ENCODE data around the gene TSPAN12. TPM values are rescaled to one million over a fixed set of nuclear protein-coding genes. Genes with fewer than 3 reads are reported as not detected.

Gene TSPAN12
- total and polyA plus RNA-seq, 2 of the 8 experiments (the other 6 are each of a cell fraction or from before 2014, with no cell fraction given), result 6.1 to 17.9 TPM

- Histone ChIP-seq H3K14ac (ENCODE audit: insufficient read length) (no peak overlapping the region), H2AK5ac (ENCODE audit: low read depth, low read length) (no peak overlapping the region), H2BK5ac (ENCODE audit: low read depth, low read length) (no peak overlapping the region), H4K91ac (replicated peaks; ENCODE audit: insufficient read length, low read length) (no peak overlapping the region), H3K23me2 (ENCODE audit: low read depth, low read length) (no peaks in the 10 kb centered on the region; the same call in 1 of the 2 replicates), H3K9ac (replicated peaks in 1 of 4; ENCODE audit: extremely low read depth in 1 of 4, low read depth in 3 of 4, low read length in 3 of 4) (no peak overlapping the region), H3K56ac (replicated peaks; ENCODE audit: insufficient read length, low read depth, low read length) (no peak overlapping the region), H4K5ac (ENCODE audit: insufficient read length, low read depth, low read length) (no peak overlapping the region), H2AFZ (ENCODE audit: low read length) (no peak overlapping the region), H3K9me3 (ENCODE audit: insufficient read depth in 2 of 2, low read depth in 1 of 2, low read length in 1 of 2) (no peaks in the 10 kb centered on the region; a peak in 1 of 4 replicates), H3K36me3 (ENCODE audit: control insufficient read depth in 2 of 4, insufficient read depth in 4 of 4, low read length in 3 of 4) (no peaks in the 10 kb centered on the region), H2BK12ac (ENCODE audit: low read depth, low read length) (no peak overlapping the region), H3K79me2 (ENCODE audit: control insufficient read depth in 1 of 2, insufficient read depth in 2 of 2, low read length in 2 of 2) (no peaks in the 10 kb centered on the region), H3K4me1 (replicated peaks in 1 of 4; ENCODE audit: control insufficient read depth in 3 of 4, insufficient read depth in 4 of 4, low read length in 3 of 4) (peaks cover 0 to 3% (median 0%) of the 10 kb centered on the region in 4 experiments; a peak in 1 of 7 replicates), H3K18ac (ENCODE audit: extremely low read depth, low read length) (no peak overlapping the region), H4K20me1 (replicated peaks in 1 of 2; ENCODE audit: control insufficient read depth in 1 of 2, insufficient read depth in 2 of 2, low read length in 2 of 2) (no peaks in the 10 kb centered on the region), H3K4me3 (ENCODE audit: extremely low read depth in 1 of 4, insufficient read depth in 2 of 4, low read depth in 3 of 4, low read length in 4 of 4) (no peak overlapping the region), H3K4me2 (ENCODE audit: insufficient read depth in 1 of 2, low read depth in 2 of 2, low read length in 2 of 2) (no peak overlapping the region), H4K8ac (ENCODE audit: extremely low read depth, insufficient read depth, low read length) (no peak overlapping the region), H2BK20ac (ENCODE audit: low read length) (no peak overlapping the region), H3K23ac (ENCODE audit: insufficient read length) (no peak overlapping the region), H3K27ac (ENCODE audit: low read depth, low read length) (no peak overlapping the region), H3K79me1 (ENCODE audit: low read depth, low read length) (no peaks in the 10 kb centered on the region), H3K4ac (replicated peaks; ENCODE audit: insufficient read length, low read depth, low read length) (no peak overlapping the region), H3K27me3 (replicated peaks in 1 of 4; ENCODE audit: control insufficient read depth in 3 of 4, extremely low read depth in 1 of 4, insufficient read depth in 3 of 4, low read length in 3 of 4) (no peaks in the 10 kb centered on the region), H2BK15ac (ENCODE audit: low read length) (no peak overlapping the region), H2BK120ac (replicated peaks; ENCODE audit: low read depth, low read length) (no peak overlapping the region)
- no peak for TF ChIP-seq RAD21 (IDR thresholded peaks at IDR 0.05 in 1 of 2, conservative IDR thresholded peaks at IDR 0.05 in 1 of 2; ENCODE audit: low read depth in 2 of 2, low read length in 2 of 2)
- TF ChIP-seq ASH2L (IDR thresholded peaks at IDR 0.05; ENCODE audit: low read length), result no peak
- TF ChIP-seq TEAD4 (IDR thresholded peaks at IDR 0.05; ENCODE audit: low read depth, low read length), result no peak
- TF ChIP-seq CBX8 (IDR thresholded peaks at IDR 0.05; ENCODE audit: borderline replicate concordance, low read depth, low read length), result no peak
- no peak for TF ChIP-seq BRCA1 (IDR thresholded peaks at IDR 0.05; ENCODE audit: low read depth, low read length)
- no peak for TF ChIP-seq CHD1 (IDR thresholded peaks at IDR 0.05; ENCODE audit: low read depth, low read length)
- TF ChIP-seq CHD2 (IDR thresholded peaks at IDR 0.05; ENCODE audit: low read length), result no peak
- TF ChIP-seq KDM5A (IDR thresholded peaks at IDR 0.05; ENCODE audit: low read length), result no peak
- TF ChIP-seq POU5F1 (IDR thresholded peaks at IDR 0.05; ENCODE audit: low read depth, low read length), result no peak
- no peak for DNase-seq (ENCODE audit: low read depth in 1 of 2, low spot score in 2 of 2)
- POLR2A ChIA-PET (ENCODE audit: partially characterized antibody), result no interaction called here
- CTCF ChIA-PET (ENCODE audit: partially characterized antibody), result interaction anchor here (0.9 to 1.2 kb wide), 2 partner anchors 17 to 20 kb away, joined by 4 to 5 read pairs; no protein-coding TSS in a partner anchor
- no peak for FAIRE-seq
- WGBS, 2 experiments (ENCODE audit: extremely low coverage in 1 of 2, insufficient coverage in 1 of 2, insufficient read length in 1 of 2, insufficient replicate concordance in 2 of 2, low coverage in 1 of 2, low lambda C conversion rate in 2 of 2, missing lambda C conversion rate in 1 of 2), result 88% methylated on average over 2 of the region's 2 CpGs; no CpG with 5 or more reads in 1 of the 2 experiments
Measured at GRCh38 chr7:120825576-120825975, 32.4 kb downstream of the TSPAN12 start.

Measured in H1 (cell line).